RWPE2 (cell line): Measurements from ENCODE around the gene DTNB.

Source experiments
- ATAC-seq: fragments of 200-7000 bp; cut with Tn5 transposase; 3 replicates; pipeline ENCODE4 v1.9.1; 2021; ENCODE audit warnings: low read depth
- DNase-seq: peaks from one replicate; pipeline ENCODE4 v3.0.0-alpha.2; 2020; ENCODE audit warnings: low spot score
- H3K27ac ChIP-seq: fragments of 450-650 bp; 2 replicates; pipeline ENCODE4 v1.5.1; 2017; ENCODE audit warnings: mild to moderate bottlenecking; ENCODE audit not compliant: poor library complexity, severe bottlenecking
- H3K27me3 ChIP-seq: fragments of 250-450 bp; sonication (Bioruptor Pico); 2 replicates; pipeline ENCODE4 v1.5.1; 2021; ENCODE audit warnings: mild to moderate bottlenecking, moderate library complexity; ENCODE audit not compliant: insufficient read depth, poor library complexity, severe bottlenecking
- H3K36me3 ChIP-seq: fragments of 250-450 bp; sonication (Bioruptor Pico); 2 replicates; pipeline ENCODE4 v1.5.1; 2020; ENCODE audit warnings: low read depth, mild to moderate bottlenecking, moderate library complexity
- H3K4me1 ChIP-seq: fragments of 250-450 bp; sonication (Bioruptor Pico); 2 replicates; pipeline ENCODE4 v1.5.1; 2021; ENCODE audit warnings: mild to moderate bottlenecking, moderate library complexity; ENCODE audit not compliant: insufficient read depth, poor library complexity, severe bottlenecking
- H3K4me3 ChIP-seq: fragments of 250-450 bp; sonication (Bioruptor Pico); 2 replicates; pipeline ENCODE4 v1.5.1; 2021; ENCODE audit warnings: mild to moderate bottlenecking, moderate library complexity; ENCODE audit not compliant: severe bottlenecking
- H3K9me3 ChIP-seq: fragments of 250-450 bp; sonication (Bioruptor Pico); 2 replicates; pipeline ENCODE4 v1.5.1; 2021; ENCODE audit warnings: mild to moderate bottlenecking, moderate library complexity; ENCODE audit not compliant: severe bottlenecking
- TF ChIP-seq, protein P1 (sequence below): fragments of 450-650 bp; IDR thresholded peaks from one replicate; pipeline ENCODE4 v1.5.1; 2017; ENCODE audit warnings: mild to moderate bottlenecking, moderate library complexity; ENCODE audit not compliant: poor library complexity, severe bottlenecking

DTNB gene

GRCh38 chr2:25596516-25597244 is 76.7 kb downstream of the DTNB start:
- TF ChIP-seq, protein P1, sequence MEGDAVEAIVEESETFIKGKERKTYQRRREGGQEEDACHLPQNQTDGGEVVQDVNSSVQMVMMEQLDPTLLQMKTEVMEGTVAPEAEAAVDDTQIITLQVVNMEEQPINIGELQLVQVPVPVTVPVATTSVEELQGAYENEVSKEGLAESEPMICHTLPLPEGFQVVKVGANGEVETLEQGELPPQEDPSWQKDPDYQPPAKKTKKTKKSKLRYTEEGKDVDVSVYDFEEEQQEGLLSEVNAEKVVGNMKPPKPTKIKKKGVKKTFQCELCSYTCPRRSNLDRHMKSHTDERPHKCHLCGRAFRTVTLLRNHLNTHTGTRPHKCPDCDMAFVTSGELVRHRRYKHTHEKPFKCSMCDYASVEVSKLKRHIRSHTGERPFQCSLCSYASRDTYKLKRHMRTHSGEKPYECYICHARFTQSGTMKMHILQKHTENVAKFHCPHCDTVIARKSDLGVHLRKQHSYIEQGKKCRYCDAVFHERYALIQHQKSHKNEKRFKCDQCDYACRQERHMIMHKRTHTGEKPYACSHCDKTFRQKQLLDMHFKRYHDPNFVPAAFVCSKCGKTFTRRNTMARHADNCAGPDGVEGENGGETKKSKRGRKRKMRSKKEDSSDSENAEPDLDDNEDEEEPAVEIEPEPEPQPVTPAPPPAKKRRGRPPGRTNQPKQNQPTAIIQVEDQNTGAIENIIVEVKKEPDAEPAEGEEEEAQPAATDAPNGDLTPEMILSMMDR = no peak
- Histone ChIP-seq H3K27me3 (no peaks in the 10 kb centered on the region), H3K4me1 (no peaks in the 10 kb centered on the region), H3K36me3 (peaks cover 7% of the 10 kb centered on the region; the same call in 1 of the 2 replicates), H3K27ac (no peak overlapping the region), H3K4me3 (no peak overlapping the region), H3K9me3 (no peaks in the 10 kb centered on the region)
- ATAC-seq = no peak
- DNase-seq = no peak

- Histone ChIP-seq H3K27me3 (no peaks in the 10 kb centered on the region), H3K9me3 (no peaks in the 10 kb centered on the region), H3K36me3 (peaks cover 7% of the 10 kb centered on the region; the same call in 1 of the 2 replicates), H3K27ac (no peak overlapping the region), H3K4me1 (no peaks in the 10 kb centered on the region), H3K4me3 (no peak overlapping the region)
- TF ChIP-seq, protein P1 = no peak
- DNase-seq = no peak
- no peak for ATAC-seq
Measured at GRCh38 chr2:25595393-25595792, 78.0 kb downstream of the DTNB start.

DNA sequence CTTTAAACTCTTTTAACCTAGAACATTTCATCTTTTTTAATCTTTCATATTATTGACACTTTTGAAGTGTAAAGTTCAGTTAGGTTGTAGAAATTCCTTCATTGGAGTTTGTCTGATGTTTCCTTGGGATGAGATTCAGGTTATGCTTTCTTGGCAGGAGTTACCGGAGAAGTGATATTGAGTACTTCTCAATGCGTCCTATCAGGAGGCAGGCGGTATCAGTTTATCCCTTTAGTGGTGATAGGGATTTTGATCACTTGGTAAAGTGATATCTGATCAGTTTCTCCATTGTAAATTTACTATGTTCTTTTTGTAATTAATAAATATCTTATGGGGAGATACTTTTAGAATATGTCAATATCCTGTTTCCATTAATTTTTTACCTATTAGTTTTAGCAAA is 78.4 kb downstream of the DTNB start:
- H3K36me3 ChIP-seq = peaks cover 7% of the 10 kb centered on the region; the same call in 1 of the 2 replicates
- no peak for ATAC-seq
- no peak for DNase-seq
- H3K27me3 ChIP-seq = no peaks in the 10 kb centered on the region
- H3K27ac ChIP-seq = no peak overlapping the region
- TF ChIP-seq, protein P1 = no peak
- H3K4me1 ChIP-seq = no peaks in the 10 kb centered on the region
- H3K9me3 ChIP-seq = no peaks in the 10 kb centered on the region
- no peak overlapping the region for H3K4me3 ChIP-seq

GRCh38 chr2:25592766-25593292 is 80.5 kb downstream of the DTNB start:
- no peak for DNase-seq
- no peaks in the 10 kb centered on the region for H3K9me3 ChIP-seq
- H3K36me3 ChIP-seq = peaks cover 7% of the 10 kb centered on the region; the same call in 1 of the 2 replicates
- no peak overlapping the region for H3K4me3 ChIP-seq
- H3K4me1 ChIP-seq = no peaks in the 10 kb centered on the region
- TF ChIP-seq, protein P1 = no peak
- H3K27me3 ChIP-seq = no peaks in the 10 kb centered on the region
- no peak for ATAC-seq
- no peak overlapping the region for H3K27ac ChIP-seq
